HG03280 (cell line): ENCODE results near the gene TSPO.

Source experiments
- ATAC-seq: cut with Tn5 transposase; IDR thresholded peaks from one replicate; pipeline ENCODE4 v1.9.1; 2021; ENCODE audit warnings: mild to moderate bottlenecking, moderate library complexity; ENCODE audit not compliant: unreplicated experiment

The TSPO gene

GRCh38 chr22:43157874-43158546, 6.7 kb downstream of the TSPO start:
- ATAC-seq = no peak

- no peak for ATAC-seq
These were observed 7.6 kb downstream of the TSPO start for GRCh38 chr22:43158778-43159483.

- no peak for ATAC-seq
These were observed 8.3 kb downstream of the TSPO start for GRCh38 chr22:43159484-43160178.

GRCh38 chr22:43160497-43161126, 9.3 kb downstream of the TSPO start:
- ATAC-seq = no peak

GRCh38 chr22:43162412-43163150, 11.2 kb downstream of the TSPO start:
- no peak for ATAC-seq

- no peak for ATAC-seq
These were observed 12.0 kb downstream of the TSPO start for GRCh38 chr22:43163241-43163795.

- ATAC-seq = no peak
These were observed 13.3 kb downstream of the TSPO start for GRCh38 chr22:43164636-43165035.

GRCh38 chr22:43166132-43166930, 15.0 kb downstream of the TSPO start:
- no peak for ATAC-seq

GRCh38 chr22:43167001-43167589, 15.7 kb downstream of the TSPO start:
- no peak for ATAC-seq

GRCh38 chr22:43168471-43169309, 17.3 kb downstream of the TSPO start:
- ATAC-seq = no peak

- ATAC-seq = no peak
These were observed 18.2 kb downstream of the TSPO start for GRCh38 chr22:43169310-43170130.

- ATAC-seq = no peak
These were observed 18.7 kb downstream of the TSPO start for GRCh38 chr22:43170131-43170480.

- ATAC-seq = no peak
These were observed 19.7 kb downstream of the TSPO start for GRCh38 chr22:43171019-43171491.

GRCh38 chr22:43171607-43172006, 20.2 kb downstream of the TSPO start:
- ATAC-seq = no peak

GRCh38 chr22:43172191-43172590, 20.8 kb downstream of the TSPO start:
- no peak for ATAC-seq

- no peak for ATAC-seq
These were observed 22.2 kb downstream of the TSPO start for GRCh38 chr22:43173566-43173965.

GRCh38 chr22:43173976-43174720, 22.8 kb downstream of the TSPO start:
- ATAC-seq = no peak
